Lung microvascular endothelial cell (primary cell): ENCODE results near the gene PLA2G7. TPM values are rescaled to one million over a fixed set of nuclear protein-coding genes. Genes with fewer than 3 reads are reported as not detected.
"Not testable (repeated sequence)": the region's sequence is repeated elsewhere in the genome, so short reads cannot be mapped to it uniquely, and the experiment has no call there.

Experiments used
- DNase-seq, 2 donors: peaks; one replicate each; pipeline versions ENCODE4 v3.0.0 to v3.0.0-alpha.2; 2010; ENCODE audit warnings: low read depth in 2 of 2
- total RNA-seq: library from RNA; depleted of rRNA; stranded (reverse); fragments of >200 nt; gene quantifications from 2 replicates; pipeline ENCODE4 v1.2.1, GENCODE V29; 2014

PLA2G7 gene
- not detected in 2 replicates for total RNA-seq

DNA sequence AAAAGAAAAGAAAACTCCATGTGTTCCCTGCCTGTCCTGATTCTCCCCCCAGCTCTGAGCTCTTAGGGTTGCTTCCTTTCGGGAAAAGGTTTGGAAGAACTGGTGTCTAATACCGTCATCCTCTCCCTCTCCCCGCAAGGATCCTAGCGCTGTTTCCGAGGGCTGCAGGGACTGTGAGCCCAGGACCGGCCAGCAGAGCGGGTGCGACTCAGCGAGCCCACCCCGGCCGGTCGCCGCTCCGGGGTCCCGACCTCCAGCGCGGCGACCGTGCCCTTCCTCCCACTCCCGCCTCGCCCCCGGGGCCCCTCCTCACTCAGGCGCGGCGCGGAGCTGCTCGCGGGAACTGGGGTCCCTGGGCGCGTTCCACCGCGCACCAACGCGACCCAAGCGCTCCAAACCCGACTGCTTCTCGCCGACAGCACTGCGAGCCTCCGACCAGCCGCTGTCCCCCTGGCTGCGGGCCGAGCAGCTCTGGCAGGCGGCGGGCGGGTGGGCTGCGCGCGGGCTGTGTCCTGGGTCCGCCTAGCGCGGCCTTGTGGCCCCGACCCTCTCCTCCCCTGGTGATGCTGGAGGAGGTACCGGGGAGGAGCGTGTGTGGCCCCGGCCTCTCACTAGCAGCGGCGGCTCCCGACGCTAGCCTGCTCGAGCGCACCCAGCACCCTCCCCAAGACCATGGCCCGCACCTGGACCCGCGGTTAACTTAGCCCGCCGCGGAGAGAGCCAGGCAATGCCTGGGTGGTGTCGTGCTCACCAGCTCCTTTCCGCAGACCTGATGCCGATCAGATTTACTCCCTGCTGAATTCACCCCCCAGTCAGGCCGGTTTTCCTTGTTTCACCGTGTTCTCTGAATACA, at the start of gene PLA2G7:
TSS of gene PLA2G7 (minus strand) at position 509 of the 853 bp plus-strand sequence. CDS start 12,484 bp downstream, outside the sequence.
- DNase-seq = no peak

DNA sequence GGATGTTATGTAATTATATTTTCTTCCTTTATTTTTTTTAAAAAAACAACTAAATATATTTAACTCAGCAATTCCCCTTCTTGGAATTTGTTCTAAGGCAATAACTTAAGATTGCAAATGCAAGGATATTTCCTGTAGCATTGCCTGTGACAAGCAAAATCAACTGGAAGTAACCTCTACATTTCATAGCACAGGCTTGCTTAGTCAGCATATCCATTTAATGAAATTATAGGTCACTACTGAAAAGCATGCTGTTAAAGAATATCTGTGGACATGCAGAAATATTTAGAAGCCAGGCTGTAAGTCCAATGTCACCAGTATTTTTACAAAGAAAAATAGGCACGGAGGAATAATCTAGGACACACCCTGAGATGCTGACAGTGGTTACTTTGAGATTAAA, 49.4 kb upstream of the PLA2G7 start:
- no peak for DNase-seq

DNA sequence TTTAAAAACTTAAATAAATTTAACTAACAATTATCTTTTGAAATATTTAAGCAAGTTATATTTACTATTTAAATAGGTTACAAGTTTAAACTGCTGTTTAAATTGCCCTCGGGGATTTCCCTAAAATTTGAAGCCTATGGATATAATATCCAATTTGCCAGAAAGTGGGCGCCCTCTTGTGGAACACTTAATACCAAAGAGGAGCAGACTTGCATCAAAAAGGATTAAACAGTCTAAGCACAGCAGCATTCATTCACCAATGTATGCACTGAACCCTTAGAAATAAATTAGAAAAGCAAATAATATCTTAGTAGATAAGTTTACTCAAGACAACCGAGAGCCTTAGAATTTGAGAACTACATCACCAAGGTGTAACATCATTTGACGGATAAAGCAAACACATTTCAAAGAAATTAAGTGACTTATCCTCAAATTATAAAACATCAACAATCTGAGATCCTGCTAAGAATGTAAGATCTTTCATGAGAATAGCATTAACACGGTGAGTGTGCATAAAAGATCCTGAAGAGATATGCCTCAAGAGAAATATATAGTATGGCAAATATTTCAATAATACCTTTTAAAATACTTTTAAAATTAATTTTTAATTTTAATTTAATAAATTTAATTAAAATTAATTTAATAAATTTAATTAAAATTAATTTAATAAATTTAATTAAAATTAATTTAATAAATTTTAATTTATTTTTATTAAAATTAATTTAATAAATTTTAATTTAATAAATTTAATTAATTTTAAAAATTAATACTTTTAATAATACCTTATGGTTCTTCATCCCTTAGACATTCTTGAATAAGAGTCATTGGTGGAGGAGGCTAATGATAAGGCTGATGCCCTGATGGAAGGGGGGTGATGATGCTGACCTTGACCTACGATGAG, 46.6 kb upstream of the PLA2G7 start:
- peak; percentile 56 to 69 for DNase-seq

DNA sequence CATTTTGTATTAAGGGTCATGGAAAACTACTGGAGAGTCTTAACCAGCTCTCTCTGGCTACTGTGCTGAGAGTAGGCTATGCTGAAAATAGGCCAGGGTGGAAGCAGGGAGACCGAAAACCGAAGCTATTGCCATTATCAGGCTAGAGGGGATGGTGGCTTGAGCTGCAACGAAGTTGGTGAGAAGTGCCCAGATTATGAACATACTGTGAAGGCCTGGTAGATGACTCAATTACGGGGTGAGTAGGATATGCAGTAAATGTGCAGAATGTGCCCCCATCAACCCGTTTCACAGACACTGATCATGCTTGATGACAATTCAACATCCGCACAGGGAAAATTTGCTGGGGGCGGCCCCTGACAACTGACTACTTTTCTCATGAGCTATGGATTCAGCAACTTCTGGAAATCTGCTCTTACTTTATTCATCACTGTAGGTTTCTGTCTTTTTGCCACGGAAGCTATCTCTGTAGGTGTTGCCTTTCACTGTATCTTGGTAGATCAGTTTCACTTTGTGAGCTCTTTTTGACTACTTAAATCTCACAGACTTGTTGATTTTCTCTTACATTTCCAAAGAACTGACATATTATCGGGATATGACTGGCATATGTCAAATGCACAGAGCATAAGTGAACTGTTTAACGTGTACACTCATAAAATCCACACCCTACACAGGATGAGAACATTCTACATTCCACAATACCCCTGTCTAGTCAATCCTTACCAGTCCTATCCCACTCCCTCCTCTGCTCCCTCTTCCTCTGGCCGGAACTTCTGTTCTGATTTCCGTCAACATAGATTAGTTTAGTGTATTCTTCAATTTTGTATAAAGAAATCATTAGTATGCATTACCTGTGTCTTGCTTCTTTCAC, 42.5 kb upstream of the PLA2G7 start:
- no peak for DNase-seq

DNA sequence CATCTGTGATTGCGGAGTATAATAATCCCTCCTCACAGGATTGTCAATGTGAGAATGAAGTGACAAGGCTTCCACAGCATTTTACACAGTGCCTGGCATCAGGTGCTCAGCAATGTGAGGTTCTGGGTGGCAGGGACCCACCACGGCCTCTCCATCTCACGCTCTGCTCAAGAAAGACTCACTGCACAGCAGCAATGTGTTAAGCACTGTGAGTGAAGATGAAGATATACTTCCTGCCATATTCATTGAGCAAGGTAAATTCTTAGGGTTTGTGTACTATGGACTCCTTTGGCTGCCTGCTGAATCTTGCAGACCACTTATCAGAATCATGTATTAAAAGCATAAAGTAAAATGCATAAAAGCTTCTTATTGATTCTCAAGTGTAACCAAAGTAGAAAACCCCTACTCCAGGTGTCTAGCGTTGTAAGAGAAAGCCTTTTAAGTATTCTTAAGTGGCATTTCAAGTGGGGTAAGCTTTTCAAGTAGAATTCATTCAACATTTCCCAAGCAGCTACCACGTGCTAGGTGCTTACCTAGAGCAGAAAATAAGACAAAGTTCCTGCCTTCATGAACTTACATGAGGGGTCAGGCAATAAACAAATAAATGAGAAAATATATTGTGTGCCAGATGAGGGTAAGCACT, 41.0 kb upstream of the PLA2G7 start:
- no peak for DNase-seq

DNA sequence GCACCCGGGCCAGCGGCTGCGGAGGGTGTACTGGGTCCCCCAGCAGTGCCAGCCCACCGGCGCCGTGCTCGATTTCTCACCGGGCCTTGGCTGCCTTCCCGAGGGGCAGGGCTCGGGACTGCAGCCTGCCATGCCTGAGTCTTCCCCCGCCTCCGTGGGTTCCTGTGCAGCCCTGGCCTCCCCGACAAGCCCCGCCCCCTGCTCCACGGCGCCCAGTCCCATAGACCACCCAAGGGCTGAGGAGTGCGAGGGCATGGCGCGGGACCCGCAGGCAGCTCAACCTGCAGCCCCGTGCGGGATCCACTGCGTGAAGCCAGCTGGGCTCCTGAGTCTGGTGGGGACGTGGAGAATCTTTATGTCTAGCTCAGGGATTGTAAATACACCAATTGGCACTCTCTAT, 39.6 kb upstream of the PLA2G7 start:
- DNase-seq = not testable (repeated sequence)

DNA sequence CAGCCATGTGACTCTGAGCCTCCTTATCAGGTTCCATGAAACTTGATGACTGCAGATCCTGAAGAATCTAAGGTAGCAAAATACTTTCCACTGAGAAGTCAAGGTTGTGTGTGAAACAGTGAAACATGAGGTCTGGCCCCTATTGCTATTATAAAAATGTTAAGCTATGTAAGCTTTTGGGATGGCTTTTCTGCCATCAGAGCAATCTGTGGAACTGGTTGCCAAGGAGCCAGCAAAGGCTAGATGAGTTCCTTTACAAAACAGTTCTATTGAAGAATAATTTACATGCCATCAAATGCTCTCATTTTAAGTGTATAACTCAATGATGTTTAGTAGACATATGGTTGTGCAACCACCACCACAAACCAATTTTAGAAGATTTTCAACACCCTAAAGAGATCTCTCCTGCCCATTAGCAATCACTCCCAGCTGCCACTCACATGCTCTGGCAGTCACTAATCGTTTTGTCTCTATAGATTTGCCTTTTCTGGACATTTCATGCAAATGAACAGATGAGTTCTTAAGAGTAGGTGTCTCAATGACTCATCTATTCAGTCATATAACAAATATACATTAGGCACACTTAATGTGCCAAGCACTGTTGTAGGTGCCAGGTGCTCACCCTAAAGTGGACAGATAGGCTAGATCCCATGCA, 38.2 kb upstream of the PLA2G7 start:
- no peak for DNase-seq

DNA sequence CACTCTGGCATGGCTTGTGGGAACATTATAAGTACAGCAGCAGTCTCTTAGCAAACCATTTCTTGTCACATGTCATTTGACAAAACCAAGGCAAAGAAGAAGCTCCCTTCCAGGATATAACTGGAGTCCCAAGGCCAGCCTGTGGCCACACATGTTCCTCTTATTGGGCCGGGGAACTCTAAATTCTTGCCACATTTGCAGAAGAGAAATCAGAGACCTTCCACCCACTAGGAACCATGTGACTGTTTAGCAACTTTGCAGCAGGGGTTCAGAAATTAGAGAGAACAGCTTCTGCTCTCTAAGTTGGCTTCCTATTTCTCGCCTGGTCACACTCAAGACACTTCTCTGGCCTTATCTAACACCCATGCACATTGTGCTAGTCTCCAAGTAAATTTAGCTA, 37.6 kb upstream of the PLA2G7 start:
- no peak for DNase-seq

DNA sequence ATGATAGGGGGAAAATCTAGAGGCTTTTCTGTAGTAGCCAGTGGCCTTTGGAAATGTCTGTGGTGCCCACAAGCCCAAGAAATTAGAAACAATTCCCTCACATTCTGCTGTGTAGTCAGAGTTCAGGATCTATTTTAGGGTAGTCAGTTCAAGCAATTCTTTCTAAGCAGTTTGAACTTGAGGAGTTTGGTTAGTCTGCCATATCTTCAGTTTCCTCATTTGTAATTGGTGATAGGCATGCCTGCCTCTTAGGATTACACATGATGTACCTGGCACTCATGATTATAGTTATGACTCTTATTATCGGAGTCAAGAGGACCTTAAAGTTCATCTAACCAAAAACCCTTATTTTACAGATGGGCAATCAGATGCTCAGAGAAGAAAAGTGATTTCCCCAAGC, 36.8 kb upstream of the PLA2G7 start:
- DNase-seq = no peak

DNA sequence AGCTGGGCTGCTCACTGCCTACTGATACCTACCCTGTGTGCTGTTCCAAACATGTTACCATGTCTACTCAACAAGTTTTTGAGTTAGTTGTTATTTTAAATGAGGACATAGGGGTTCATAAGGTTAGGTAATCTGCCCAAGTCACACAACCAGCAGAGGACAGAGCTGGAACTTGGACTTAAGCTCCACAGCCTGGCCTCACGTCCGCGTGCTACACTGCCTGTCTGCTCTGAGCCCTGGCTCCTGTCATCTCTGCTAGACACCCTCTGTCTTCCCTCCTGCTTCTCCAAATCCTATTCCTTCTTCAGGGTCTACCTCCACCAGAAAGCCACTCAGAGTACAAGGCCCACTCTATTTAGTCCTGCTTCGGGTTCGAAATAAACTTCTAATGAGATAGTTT, 29.8 kb upstream of the PLA2G7 start:
- DNase-seq = no peak

DNA sequence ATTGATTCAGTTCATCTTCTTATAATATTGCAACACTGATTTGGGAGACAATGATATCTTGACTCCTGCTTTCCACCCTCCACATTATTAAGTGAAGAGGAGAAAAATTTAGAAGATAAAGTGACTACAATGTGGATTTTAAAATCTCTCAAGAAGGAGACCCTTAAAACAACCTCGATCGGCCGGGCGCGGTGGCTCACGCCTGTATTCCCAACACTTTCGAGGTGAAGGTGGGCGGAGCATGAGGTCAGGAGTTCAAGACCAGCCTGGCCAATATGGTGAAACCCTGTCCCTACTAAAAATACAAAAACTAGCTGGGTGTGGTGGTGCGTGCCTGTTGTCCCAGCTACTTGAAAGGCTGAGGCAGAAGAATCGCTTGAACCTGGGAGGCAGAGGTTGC, 29.1 kb upstream of the PLA2G7 start:
- not testable (repeated sequence) for DNase-seq

DNA sequence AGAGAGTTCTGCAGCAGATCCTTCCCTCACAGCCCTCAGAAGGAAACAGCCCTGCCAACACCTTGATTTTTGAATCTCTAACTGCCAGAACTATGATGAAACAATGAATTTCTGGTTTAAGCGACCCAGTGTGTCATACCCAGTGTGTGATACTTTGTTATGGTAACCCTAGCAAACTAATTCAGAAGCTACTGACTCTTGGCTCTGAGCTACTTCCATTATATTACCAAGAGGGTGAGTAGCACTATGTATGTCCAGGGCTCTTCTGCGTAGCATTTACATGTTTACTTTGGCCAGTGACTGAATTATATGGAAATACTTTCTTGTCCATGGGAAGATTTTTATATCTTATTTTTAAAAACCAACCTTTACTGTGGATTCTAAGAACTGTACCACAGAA, 28.3 kb upstream of the PLA2G7 start:
- DNase-seq = no peak

DNA sequence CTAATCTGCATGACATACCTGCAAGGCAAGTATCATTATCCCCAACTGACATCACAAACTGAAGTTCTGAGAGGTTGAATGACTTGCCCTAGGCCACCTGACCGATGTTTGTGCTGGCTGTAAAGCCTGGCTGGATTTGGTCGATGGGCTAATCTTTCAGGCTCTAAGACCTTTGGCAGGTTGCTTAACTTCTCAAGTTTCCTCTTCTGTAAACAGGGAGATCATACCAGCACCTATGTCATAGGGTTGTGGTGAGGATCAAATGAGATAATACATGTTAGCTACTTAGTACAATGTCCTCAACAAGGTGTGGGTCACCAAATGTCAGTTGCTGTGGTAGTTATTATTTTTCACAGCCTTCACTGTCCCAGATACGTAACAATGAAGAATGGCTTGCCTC, 25.8 kb upstream of the PLA2G7 start:
- no peak for DNase-seq

DNA sequence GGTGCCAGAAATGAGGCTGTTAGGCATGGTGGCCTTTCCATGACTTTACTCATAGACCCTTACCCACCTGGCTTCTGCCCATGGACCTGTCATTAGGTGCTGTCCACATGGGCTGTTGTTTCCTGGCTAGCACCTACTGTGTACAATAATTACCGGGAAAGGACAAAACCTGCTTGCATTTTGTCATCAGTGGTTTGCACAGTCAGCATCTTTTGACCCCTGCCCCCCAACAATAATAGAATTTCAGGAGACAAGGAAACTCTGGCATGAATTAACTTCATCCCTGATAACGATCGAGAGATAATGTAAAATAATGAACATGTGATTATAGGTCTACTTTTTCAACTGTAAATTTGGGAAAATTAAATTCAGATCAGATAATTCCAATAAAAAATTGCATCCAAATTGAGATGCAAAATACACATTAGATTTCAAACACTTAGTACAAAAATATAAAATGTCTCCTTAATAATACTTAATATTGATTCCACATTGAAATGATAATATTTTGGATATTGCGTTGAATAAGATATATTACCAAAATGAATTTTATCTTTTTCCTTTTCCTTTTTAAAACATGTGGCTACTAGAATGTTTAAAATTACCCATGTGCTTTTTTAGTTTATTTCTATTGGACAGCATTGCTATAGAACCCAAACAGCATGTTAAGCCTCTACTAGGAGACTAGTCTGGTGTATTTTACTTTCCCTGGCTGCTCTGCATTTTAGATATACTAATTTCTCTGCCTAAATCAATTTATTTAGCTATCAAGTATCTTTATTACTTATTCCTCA, 24.0 kb upstream of the PLA2G7 start:
- DNase-seq = no peak

DNA sequence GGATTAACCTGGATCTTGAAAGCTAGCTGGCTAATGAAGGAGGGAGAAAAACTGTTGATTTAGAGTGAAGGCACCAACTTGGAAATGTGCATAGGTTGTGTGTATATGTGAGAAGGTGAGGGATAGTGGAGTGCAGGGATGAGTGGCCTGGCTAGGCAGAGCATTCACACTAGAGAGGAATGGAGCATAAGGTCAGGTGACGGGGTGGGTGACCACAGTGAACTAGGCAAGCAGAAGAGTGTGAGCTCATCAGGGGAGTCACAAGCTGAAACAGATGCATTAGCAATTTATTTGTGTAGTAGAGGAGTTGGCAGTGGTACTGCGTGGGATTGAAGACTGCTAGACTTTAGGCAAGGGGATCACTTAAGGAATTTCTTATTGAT, 22.0 kb upstream of the PLA2G7 start:
- no peak for DNase-seq

DNA sequence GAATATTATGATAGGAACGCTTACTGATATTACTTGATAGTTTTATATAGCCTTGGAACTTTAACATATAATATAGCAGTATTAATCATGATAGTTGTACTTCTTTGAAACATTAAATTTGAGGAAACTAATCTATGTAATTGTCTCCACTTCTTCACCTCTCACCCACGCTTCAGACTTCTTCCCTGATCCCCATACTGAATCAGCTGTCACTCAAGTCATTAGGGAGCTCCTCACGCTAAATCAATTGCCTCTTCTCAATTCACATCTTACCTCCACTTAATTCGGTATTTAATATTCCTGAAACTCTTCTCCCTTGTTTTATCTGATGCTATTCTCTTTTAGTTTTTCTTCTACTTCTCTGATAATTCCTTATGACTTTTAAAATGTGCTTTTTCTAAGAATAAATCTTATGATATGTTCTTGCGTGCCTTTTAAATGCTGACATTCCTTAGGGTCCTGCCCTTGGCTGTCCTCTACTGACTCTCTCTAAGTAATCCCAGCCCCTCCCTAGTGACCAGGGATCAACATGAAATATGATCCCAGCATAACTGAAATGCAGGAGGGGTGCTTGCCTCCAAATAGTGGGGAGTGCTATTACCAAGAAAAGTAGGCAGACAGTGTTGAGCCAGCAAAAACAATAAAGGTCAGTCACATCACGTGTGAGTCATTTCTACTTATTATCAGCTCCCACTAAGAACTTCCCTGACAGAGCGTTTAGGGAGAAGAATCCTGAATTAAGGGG, 21.5 kb upstream of the PLA2G7 start:
- no peak for DNase-seq

DNA sequence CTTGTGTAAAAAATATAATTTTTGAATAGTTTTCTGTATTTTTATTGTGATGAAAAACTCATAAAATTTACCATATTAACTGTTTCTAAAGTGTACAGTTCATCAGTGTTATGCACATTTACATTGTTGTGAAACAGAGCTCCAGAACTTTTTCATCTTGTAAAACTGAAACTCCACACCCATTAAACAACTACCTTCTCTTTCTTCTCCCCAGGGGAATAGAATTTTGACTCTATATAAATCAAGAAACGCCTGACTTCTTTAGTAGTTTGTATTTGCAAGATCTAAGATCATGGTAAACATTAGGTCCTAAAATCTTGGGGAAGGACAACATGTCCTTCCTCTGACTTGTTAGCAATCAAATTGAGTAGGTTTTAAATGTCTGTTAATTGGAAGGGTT, 20.7 kb upstream of the PLA2G7 start:
- DNase-seq = no peak

DNA sequence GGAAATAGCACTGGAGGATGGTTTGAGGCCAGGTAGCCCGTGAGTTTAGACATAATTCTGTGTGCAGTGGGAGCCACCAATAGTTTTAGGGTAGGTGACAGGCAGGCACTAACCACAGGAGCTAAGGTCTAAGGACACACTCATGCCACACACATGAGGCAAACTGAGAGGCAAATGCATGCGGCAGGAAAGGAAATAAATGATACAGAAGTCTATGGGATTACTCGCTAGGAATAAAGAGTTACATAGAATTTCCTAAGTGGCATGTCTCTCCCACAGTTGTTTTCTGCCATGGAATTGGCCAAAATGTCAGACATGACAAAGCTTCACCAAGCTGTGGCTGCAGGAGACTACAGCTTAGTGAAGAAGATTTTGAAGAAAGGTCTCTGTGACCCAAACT, 16.5 kb upstream of the PLA2G7 start:
- DNase-seq = no peak

DNA sequence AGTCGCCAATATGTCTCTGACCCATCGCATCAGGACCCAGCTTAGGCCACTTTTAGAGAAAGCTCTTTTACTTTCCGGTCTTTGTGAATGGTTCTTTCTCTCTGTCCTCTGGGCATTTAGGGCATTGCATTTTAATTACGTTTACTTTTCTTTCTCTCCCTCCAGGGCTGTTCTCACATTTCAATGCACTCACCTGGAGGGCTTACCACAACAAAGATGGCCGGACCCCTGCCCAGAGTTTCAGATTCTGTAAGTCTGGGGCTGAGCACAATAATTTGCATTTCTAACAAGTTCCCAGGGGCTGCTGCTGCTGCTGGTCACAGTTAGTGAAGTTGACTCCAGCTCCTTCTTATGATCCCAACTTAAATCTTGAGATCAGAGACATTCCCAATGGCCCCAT, 14.6 kb upstream of the PLA2G7 start:
- no peak for DNase-seq
